AG08396 (cell line): Measurements from ENCODE around the gene MVB12A.

Experiments used
- DNase-seq: peaks from one replicate; pipeline ENCODE4 v3.0.0; 2012; ENCODE audit warnings: low spot score, mixed read lengths

MVB12A gene

GRCh38 chr19:17471410-17472125 is 51.7 kb downstream of the MVB12A start:
- DNase-seq = no peak

- DNase-seq = no peak
Measured at GRCh38 chr19:17473041-17473440, 53.2 kb downstream of the MVB12A start.
